Kidney epithelial cell (primary cell): ENCODE data around the gene C3AR1. TPM values are rescaled to one million over a fixed set of nuclear protein-coding genes. Genes with fewer than 3 reads are reported as not detected.
"Not testable (repeated sequence)": the region's sequence is repeated elsewhere in the genome, so short reads cannot be mapped to it uniquely, and the experiment has no call there.

Source experiments
- DNase-seq: peaks from one replicate; pipeline ENCODE4 v3.0.0-alpha.2; 2010; ENCODE audit warnings: low read depth
- H3K27me3 ChIP-seq: 2 replicates; pipeline ENCODE4 v1.6.0; 2011; ENCODE audit warnings: low read length; ENCODE audit not compliant: control insufficient read depth, insufficient read depth
- H3K36me3 ChIP-seq: 2 replicates; pipeline ENCODE4 v1.5.1; 2011; ENCODE audit warnings: low read length; ENCODE audit not compliant: control insufficient read depth, insufficient read depth
- H3K4me3 ChIP-seq: 2 replicates; pipeline ENCODE4 v1.5.1; 2011; ENCODE audit warnings: low read depth, mild to moderate bottlenecking, control low read depth, low read length
- CTCF ChIP-seq: IDR thresholded peaks from 2 replicates; pipeline ENCODE4 v1.5.1; 2011; ENCODE audit warnings: mild to moderate bottlenecking, moderate library complexity, low read length, control low read depth, inconsistent platforms; ENCODE audit not compliant: insufficient read depth, poor library complexity, severe bottlenecking
- total RNA-seq: library from RNA; depleted of rRNA; stranded (reverse); fragments of >200 nt; gene quantifications from 2 replicates; pipeline ENCODE4 v1.2.3, GENCODE V29; 2015

Gene C3AR1
- total RNA-seq, 1 donor from 2014 or later = 0.04 TPM

- Histone ChIP-seq H3K36me3 (no peaks in the 10 kb centered on the region), H3K4me3 (no peak overlapping the region), H3K27me3 (no peaks in the 10 kb centered on the region)
- DNase-seq = no peak
- no peak for TF ChIP-seq CTCF
Measured at GRCh38 chr12:8080120-8080519, 14.0 kb upstream of the C3AR1 start.

DNA sequence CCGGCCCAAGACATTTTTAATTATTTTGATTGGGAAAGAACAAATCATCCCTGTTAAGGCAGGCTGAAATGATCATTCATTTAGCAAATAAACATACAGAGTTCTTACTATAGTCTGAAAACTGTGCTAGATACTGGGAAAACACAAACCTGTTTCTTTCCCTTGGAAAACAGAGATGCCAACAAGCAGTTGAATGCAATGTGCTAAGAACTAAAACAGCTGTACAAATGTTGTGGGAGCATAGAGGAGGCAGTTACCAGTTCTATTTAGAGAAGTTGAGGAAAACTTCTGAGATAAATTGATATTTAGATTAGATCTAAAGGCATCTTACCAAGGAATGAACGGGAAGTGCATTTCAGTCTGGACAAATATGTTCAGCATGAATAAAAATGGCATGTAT is 12.8 kb upstream of the C3AR1 start:
- no peak for TF ChIP-seq CTCF

DNA sequence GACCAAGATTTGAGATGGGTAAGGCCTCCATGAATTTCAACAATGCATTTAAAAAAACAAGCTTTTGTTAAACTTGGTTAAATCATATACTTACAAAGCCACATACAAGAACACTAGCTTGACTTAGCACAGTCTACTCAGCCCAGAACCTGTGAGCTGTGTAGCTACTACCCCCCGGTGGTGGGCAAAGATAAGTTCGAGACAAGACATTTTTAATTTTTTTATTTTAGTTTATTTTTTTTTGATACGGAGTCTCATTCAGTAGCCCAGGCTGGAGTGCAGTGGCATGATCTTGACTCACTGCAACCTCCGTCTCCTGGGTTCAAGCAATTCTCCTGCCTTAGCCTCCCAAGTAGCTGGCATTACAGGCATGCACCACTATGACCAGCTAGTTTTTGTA is 12.2 kb upstream of the C3AR1 start:
- DNase-seq = no peak
- no peak overlapping the region for H3K4me3 ChIP-seq
- peak; percentile 56 for TF ChIP-seq CTCF
- no peaks in the 10 kb centered on the region for H3K27me3 ChIP-seq
- H3K36me3 ChIP-seq = no peaks in the 10 kb centered on the region

More for the DNA sequence above, 12.8 kb upstream of the C3AR1 start:
- DNase-seq = no peak
- Histone ChIP-seq H3K36me3 (no peaks in the 10 kb centered on the region), H3K27me3 (no peaks in the 10 kb centered on the region), H3K4me3 (no peak overlapping the region)

DNA sequence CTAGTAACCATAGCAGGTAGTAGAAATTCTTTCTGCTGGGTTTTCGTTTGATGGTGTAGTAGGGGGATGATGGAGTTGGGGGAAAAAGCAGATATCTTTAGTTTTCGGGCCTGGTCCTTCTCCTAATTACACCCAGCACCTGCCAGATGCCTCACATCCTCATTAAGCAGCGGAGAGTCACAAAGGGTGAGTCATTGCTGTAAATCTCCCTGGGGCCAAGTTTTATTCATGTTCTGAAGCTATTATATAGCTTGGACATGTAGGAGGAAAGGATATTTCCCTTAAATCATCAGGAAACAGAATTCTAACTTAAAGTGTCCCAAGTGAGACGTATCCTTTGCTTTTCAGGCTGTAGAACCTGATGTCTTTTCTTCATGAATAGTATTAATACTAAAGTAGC is 11.0 kb upstream of the C3AR1 start:
- Histone ChIP-seq H3K4me3 (no peak overlapping the region), H3K36me3 (no peaks in the 10 kb centered on the region), H3K27me3 (no peaks in the 10 kb centered on the region)
- DNase-seq = no peak
- TF ChIP-seq CTCF = no peak

- DNase-seq = no peak
- no peak overlapping the region for H3K4me3 ChIP-seq
- no peaks in the 10 kb centered on the region for H3K27me3 ChIP-seq
- no peak for TF ChIP-seq CTCF
- H3K36me3 ChIP-seq = no peaks in the 10 kb centered on the region
Measured at GRCh38 chr12:8076366-8076765, 10.2 kb upstream of the C3AR1 start.

- Histone ChIP-seq H3K27me3 (no peaks in the 10 kb centered on the region), H3K4me3 (no peak overlapping the region), H3K36me3 (no peaks in the 10 kb centered on the region)
- no peak for DNase-seq
- TF ChIP-seq CTCF = no peak
Measured at GRCh38 chr12:8075935-8076334, 9.8 kb upstream of the C3AR1 start.

- not testable (repeated sequence) for DNase-seq, H3K27me3 ChIP-seq, H3K4me3 ChIP-seq, H3K36me3 ChIP-seq
Measured at GRCh38 chr12:8071820-8072219, 5.7 kb upstream of the C3AR1 start.
